ENCODE measurements around the gene ALDH1A2. TPM values are rescaled to one million over a fixed set of nuclear protein-coding genes. Genes with fewer than 3 reads are reported as not detected.
A peak's percentile ranks its signal among the peaks of the same experiment; 100 is the strongest.

The ALDH1A2 gene
- total and polyA plus RNA-seq, 4 donors = 3.6 to 28.4 (median 9.5) TPM

GRCh38 chr15:57947781-57948180, 117.7 kb downstream of the ALDH1A2 start:
- ATAC-seq (ENCODE audit: insufficient read depth, low FRiP score) (no peak), DNase-seq (peak; percentile 61 to 84 (median 72))
- H3K4me3 ChIP-seq = no peak overlapping the region
- TF ChIP-seq, protein P1, sequence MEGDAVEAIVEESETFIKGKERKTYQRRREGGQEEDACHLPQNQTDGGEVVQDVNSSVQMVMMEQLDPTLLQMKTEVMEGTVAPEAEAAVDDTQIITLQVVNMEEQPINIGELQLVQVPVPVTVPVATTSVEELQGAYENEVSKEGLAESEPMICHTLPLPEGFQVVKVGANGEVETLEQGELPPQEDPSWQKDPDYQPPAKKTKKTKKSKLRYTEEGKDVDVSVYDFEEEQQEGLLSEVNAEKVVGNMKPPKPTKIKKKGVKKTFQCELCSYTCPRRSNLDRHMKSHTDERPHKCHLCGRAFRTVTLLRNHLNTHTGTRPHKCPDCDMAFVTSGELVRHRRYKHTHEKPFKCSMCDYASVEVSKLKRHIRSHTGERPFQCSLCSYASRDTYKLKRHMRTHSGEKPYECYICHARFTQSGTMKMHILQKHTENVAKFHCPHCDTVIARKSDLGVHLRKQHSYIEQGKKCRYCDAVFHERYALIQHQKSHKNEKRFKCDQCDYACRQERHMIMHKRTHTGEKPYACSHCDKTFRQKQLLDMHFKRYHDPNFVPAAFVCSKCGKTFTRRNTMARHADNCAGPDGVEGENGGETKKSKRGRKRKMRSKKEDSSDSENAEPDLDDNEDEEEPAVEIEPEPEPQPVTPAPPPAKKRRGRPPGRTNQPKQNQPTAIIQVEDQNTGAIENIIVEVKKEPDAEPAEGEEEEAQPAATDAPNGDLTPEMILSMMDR (IDR thresholded peaks at IDR 0.05; ENCODE audit: control extremely low read depth, extremely low read depth) = no peak
- peaks cover 0 to 34% (median 4%) of the 10 kb centered on the region in 5 donors for H3K4me1 ChIP-seq (ENCODE audit: control insufficient read depth in 5 of 5, insufficient read depth in 5 of 5, low read length in 5 of 5)
- H3K27ac ChIP-seq (ENCODE audit: low read depth in 1 of 2, low read length in 1 of 2) = no peak overlapping the region
- H3K9ac ChIP-seq (ENCODE audit: insufficient read depth in 1 of 2, low read length in 2 of 2) = no peak overlapping the region
- WGBS, 2 donors = 59 to 71% methylated on average over 3 of the region's 3 CpGs
- H3K27me3 ChIP-seq (ENCODE audit: control insufficient read depth in 3 of 3, insufficient read depth in 3 of 3, low read length in 2 of 3) = no peaks in the 10 kb centered on the region
- peaks cover 0 to 2% (median 0%) of the 10 kb centered on the region in 4 donors for H3K9me3 ChIP-seq (ENCODE audit: control insufficient read depth in 4 of 4, insufficient read depth in 3 of 4, low read length in 3 of 4)
- no peaks in the 10 kb centered on the region for H3K36me3 ChIP-seq (ENCODE audit: control insufficient read depth in 4 of 4, insufficient read depth in 4 of 4, low read length in 4 of 4)

GRCh38 chr15:57947282-57947681, 118.2 kb downstream of the ALDH1A2 start:
- Histone ChIP-seq H3K9me3 (ENCODE audit: control insufficient read depth in 4 of 4, insufficient read depth in 3 of 4, low read length in 3 of 4) (peaks cover 0 to 2% (median 0%) of the 10 kb centered on the region in 4 donors), H3K27me3 (ENCODE audit: control insufficient read depth in 3 of 3, insufficient read depth in 3 of 3, low read length in 2 of 3) (no peaks in the 10 kb centered on the region), H3K27ac (ENCODE audit: low read depth in 1 of 2, low read length in 1 of 2) (no peak overlapping the region), H3K9ac (ENCODE audit: insufficient read depth in 1 of 2, low read length in 2 of 2) (no peak overlapping the region), H3K36me3 (ENCODE audit: control insufficient read depth in 4 of 4, insufficient read depth in 4 of 4, low read length in 4 of 4) (no peaks in the 10 kb centered on the region), H3K4me1 (ENCODE audit: control insufficient read depth in 5 of 5, insufficient read depth in 5 of 5, low read length in 5 of 5) (peaks cover 0 to 34% (median 4%) of the 10 kb centered on the region in 5 donors), H3K4me3 (no peak overlapping the region)
- DNase-seq (no peak), ATAC-seq (ENCODE audit: insufficient read depth, low FRiP score) (no peak)
- TF ChIP-seq, protein P1 (IDR thresholded peaks at IDR 0.05; ENCODE audit: control extremely low read depth, extremely low read depth) = no peak
- 82 to 83% methylated on average over 4 of the region's 4 CpGs for WGBS, 2 donors

DNA sequence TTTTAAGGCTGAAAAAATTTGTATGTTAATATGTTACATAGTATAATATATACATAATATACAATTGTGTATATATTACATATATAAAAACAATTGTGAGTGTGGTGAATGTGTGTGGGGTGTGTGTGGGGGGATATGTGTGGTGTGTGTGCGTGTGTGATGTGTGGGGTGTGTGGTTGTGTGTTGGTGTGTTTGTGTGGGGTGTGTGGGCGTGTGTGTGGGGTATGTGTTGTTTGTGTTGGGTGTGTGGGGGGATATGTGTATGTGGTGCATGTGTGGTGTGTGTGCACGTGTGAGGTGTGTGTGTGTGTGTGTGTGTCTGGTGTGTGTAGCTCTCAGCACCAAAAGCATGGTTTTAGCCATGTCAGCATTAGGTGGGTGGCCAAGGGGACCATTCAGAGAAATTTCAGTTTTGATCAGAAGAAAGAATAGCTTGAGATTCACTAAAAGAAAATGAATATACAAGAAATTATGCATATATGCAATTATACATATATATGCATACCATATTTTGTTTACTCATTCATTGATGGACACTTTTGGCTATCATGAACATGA, 118.9 kb downstream of the ALDH1A2 start:
- DNase-seq = no peak
- Histone ChIP-seq H3K9ac (ENCODE audit: insufficient read depth in 1 of 2, low read length in 2 of 2) (no peak overlapping the region), H3K36me3 (ENCODE audit: control insufficient read depth in 4 of 4, insufficient read depth in 4 of 4, low read length in 4 of 4) (no peaks in the 10 kb centered on the region), H3K4me3 (no peak overlapping the region), H3K27me3 (ENCODE audit: control insufficient read depth in 3 of 3, insufficient read depth in 3 of 3, low read length in 2 of 3) (no peaks in the 10 kb centered on the region), H3K9me3 (ENCODE audit: control insufficient read depth in 4 of 4, insufficient read depth in 3 of 4, low read length in 3 of 4) (peaks cover 0 to 2% (median 0%) of the 10 kb centered on the region in 4 donors), H3K4me1 (ENCODE audit: control insufficient read depth in 5 of 5, insufficient read depth in 5 of 5, low read length in 5 of 5) (peaks cover 0 to 34% (median 4%) of the 10 kb centered on the region in 5 donors), H3K27ac (ENCODE audit: low read depth in 1 of 2, low read length in 1 of 2) (no peak overlapping the region)
- WGBS, 2 donors = 83 to 93% methylated on average over 3 of the region's 3 CpGs
- ATAC-seq (ENCODE audit: insufficient read depth, low FRiP score) = no peak
- TF ChIP-seq, protein P1 (IDR thresholded peaks at IDR 0.05; ENCODE audit: control extremely low read depth, extremely low read depth) = no peak

GRCh38 chr15:57945616-57946015, 119.9 kb downstream of the ALDH1A2 start:
- no peak for ATAC-seq (ENCODE audit: insufficient read depth, low FRiP score)
- H3K27ac ChIP-seq (ENCODE audit: low read depth in 1 of 2, low read length in 1 of 2) = no peak overlapping the region
- peak in 2 of 3 donors; percentile 56 to 67 for DNase-seq
- no peak overlapping the region for H3K4me3 ChIP-seq
- 84 to 93% methylated on average over 2 of the region's 2 CpGs for WGBS, 2 donors
- H3K9me3 ChIP-seq (ENCODE audit: control insufficient read depth in 4 of 4, insufficient read depth in 3 of 4, low read length in 3 of 4) = peaks cover 0 to 2% (median 0%) of the 10 kb centered on the region in 4 donors
- H3K27me3 ChIP-seq (ENCODE audit: control insufficient read depth in 3 of 3, insufficient read depth in 3 of 3, low read length in 2 of 3) = no peaks in the 10 kb centered on the region
- H3K4me1 ChIP-seq (ENCODE audit: control insufficient read depth in 5 of 5, insufficient read depth in 5 of 5, low read length in 5 of 5) = peaks cover 0 to 34% (median 4%) of the 10 kb centered on the region in 5 donors
- H3K36me3 ChIP-seq (ENCODE audit: control insufficient read depth in 4 of 4, insufficient read depth in 4 of 4, low read length in 4 of 4) = no peaks in the 10 kb centered on the region
- TF ChIP-seq, protein P1 (IDR thresholded peaks at IDR 0.05; ENCODE audit: control extremely low read depth, extremely low read depth) = no peak
- H3K9ac ChIP-seq (ENCODE audit: insufficient read depth in 1 of 2, low read length in 2 of 2) = no peak overlapping the region

All from lung (tissue), 12 donors.